HG03378 (cell line): ENCODE results near the gene MAZ.

Experiments
- ATAC-seq: cut with Tn5 transposase; IDR thresholded peaks from one replicate; pipeline ENCODE4 v1.9.1; 2021; ENCODE audit warnings: mild to moderate bottlenecking, moderate library complexity; ENCODE audit not compliant: unreplicated experiment

The MAZ gene

DNA sequence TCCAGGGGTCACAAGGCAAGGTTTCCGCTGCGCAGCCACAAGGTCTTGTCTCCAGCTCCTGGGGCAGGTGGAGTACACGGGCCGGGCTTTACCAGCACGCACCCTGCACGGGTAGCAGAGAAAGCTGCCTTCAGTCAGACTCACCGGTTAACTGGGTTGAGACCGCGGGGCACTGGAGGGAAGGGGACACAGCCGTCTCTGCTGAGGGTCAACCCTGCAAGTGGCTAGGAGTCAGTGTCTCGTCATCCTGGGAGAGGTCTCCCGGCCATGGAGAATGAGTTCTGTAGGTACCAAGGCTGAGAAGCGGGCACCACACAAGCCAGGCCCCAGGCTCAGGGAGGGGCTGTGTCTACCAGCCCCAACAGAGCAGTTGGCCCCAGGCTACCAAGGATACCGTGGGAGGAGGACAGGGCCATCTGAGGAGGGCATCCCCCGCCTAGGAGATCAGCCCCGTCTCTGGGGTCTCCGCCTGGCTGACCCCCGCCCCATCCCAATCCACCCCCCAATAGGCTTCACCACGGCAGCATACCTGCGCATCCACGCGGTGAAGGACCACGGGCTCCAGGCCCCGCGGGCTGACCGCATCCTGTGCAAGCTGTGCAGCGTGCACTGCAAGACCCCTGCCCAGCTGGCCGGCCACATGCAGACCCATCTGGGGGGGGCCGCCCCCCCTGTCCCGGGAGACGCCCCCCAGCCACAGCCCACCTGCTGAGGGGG, 2.9 kb downstream of the MAZ start:
- no peak for ATAC-seq

- no peak for ATAC-seq
Measured at GRCh38 chr16:29809850-29810698, 3.7 kb downstream of the MAZ start.

DNA sequence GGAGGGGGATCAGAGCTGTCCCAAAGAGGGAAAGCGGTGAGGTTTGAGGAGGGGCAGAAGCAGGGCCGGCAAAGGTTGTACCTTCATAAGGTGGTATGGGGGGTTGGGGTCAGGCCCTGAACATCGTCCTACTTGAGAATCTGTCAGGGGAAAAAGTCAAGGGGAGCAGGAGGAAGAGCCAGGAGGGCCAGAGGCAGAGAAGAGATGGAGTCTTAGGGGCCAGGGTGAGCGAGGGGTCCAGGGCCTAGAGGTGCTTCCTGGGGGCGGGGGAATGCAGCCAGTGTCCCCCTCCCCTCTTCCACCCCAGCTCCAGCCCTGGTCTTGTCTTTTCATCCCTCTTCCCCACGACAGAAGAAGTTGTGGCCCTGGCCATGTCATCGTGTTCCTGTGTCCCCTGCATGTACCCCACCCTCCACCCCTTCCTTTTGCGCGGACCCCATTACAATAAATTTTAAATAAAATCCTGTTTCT, 4.4 kb downstream of the MAZ start:
- ATAC-seq: no peak

GRCh38 chr16:29811170-29811895, 5.0 kb downstream of the MAZ start:
- no peak for ATAC-seq

DNA sequence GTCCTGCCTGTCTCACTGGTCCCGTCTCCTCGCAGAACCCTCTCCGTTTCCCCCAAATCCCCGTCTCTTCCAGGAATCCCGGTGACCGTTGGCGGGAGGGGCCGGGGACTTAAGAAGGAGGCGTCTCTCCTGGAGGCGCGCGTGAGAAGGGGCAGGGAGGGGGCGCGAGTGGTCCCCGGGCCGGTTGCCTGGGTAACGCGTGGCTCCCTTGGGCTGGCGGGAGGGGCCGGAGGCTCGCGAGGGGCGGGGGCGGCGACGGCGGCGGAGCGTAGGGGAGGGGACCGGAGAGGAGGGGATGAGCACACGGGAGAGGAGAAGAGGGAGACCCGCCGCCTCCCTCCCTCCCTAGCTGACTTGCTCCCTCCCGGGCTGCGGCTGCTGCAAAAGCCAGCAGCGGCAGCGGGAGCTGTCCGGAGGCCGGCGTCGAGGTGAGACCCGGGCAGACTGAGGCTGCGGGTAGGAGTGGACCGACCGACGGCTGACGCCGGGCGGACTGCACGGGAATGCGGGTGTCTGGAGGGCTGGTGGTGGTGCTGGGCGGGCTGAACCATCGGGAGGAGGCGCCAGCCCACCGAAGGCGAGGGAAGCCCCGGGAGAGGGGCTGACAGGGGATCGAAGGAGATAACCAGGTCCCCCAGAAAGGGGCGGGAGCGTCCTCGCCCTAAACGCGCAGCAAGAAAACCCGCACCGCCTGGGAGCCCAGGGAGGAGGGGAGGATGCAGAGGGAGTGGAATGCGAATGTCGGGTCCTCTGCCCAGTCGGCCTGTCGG, 5.8 kb downstream of the MAZ start, which contains the start of gene PRRT2:
TSS of gene PRRT2 (plus strand) at position 298 of the 770 bp plus-strand sequence. CDS start 862 bp downstream, outside the sequence.
- ATAC-seq: no peak

DNA sequence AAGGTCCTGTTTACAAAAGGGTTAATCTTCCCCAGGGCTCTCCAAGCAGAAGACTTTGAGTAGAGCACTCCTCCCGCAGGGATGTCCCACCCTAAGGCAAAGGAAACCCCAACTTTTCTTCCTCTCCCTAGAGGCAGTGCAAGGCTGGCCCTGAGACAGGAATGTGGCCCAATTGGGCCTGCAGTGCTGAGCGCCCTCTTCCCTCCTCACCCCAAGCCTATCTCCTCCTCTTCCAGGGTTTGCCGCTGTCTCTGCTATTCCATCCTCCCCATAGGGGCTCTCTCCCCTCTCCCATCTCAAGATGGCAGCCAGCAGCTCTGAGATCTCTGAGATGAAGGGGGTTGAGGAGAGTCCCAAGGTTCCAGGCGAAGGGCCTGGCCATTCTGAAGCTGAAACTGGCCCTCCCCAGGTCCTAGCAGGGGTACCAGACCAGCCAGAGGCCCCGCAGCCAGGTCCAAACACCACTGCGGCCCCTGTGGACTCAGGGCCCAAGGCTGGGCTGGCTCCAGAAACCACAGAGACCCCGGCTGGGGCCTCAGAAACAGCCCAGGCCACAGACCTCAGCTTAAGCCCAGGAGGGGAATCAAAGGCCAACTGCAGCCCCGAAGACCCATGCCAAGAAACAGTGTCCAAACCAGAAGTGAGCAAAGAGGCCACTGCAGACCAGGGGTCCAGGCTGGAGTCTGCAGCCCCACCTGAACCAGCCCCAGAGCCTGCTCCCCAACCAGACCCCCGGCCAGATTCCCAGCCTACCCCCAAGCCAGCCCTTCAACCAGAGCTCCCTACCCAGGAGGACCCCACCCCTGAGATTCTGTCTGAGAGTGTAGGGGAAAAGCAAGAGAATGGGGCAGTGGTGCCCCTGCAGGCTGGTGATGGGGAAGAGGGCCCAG, 6.7 kb downstream of the MAZ start:
- ATAC-seq: no peak

- ATAC-seq: no peak
Measured at GRCh38 chr16:29813644-29814562, 7.6 kb downstream of the MAZ start.

GRCh38 chr16:29814592-29814991, 8.3 kb downstream of the MAZ start:
- ATAC-seq: no peak

GRCh38 chr16:29815032-29815721, 8.8 kb downstream of the MAZ start:
- ATAC-seq: no peak

DNA sequence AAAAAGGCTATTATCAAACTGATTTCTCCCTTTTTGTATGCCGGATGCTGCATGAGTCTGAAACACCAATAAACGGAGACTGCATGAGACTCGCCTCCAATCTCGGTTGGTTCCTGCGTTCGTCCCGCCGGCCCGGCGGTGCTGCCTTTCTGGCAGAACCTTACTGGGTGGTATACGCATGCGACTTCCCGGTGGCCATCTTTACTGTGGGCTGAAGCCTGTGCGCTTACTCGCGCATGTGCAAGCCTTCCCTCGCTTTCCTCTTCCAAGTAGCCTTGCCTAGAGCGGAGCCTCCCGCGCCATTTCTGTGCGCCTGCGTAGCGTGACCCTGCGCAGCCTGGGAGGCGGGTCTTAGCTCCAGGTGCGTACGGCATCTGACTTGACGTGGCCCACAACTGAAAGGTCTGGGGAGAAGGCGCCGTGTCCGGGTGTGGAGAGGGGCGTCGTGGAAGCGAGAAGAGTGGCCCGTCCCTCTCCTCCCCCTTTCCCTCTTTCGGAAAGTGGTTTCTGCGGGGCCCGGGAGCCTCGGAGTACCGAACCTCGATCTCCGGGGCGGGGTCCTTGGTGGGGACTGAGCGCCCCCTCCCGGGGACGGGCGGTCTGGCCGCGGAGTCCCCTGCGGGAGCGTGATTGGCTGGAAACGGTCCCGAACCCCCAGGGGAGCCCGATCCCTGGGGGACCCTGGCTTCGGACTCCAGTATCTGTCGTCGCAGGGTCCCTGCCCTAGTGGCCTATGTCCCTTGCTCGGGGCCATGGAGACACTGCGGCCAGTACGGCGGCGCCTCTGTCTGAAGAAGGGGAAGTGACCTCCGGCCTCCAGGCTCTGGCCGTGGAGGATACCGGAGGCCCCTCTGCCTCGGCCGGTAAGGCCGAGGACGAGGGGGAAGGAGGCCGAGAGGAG, 9.7 kb downstream of the MAZ start, which contains the start of gene PAGR1:
TSS of gene PAGR1 (plus strand) at position 360 of the 901 bp plus-strand sequence. CDS start at position 734, 374 bp downstream.
- peak; percentile 71 for ATAC-seq

GRCh38 chr16:29816694-29817441, 10.5 kb downstream of the MAZ start:
- no peak for ATAC-seq

GRCh38 chr16:29818082-29818481, 11.8 kb downstream of the MAZ start:
- ATAC-seq: no peak

DNA sequence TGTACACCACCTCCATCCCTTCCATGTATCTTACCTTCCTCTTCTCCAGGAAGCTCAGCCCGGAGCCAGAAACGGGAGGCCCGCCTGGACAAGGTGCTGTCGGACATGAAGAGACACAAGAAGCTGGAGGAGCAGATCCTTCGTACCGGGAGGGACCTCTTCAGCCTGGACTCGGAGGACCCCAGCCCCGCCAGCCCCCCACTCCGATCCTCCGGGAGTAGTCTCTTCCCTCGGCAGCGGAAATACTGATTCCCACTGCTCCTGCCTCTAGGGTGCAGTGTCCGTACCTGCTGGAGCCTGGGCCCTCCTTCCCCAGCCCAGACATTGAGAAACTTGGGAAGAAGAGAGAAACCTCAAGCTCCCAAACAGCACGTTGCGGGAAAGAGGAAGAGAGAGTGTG, 13.2 kb downstream of the MAZ start:
- no peak for ATAC-seq

GRCh38 chr16:29820271-29820701, 14.0 kb downstream of the MAZ start, which contains the start of gene MVP:
TSS of gene MVP (plus strand) at chr16:29820462. CDS start at chr16:29830550, 10,088 bp downstream.
- no peak for ATAC-seq

GRCh38 chr16:29820730-29821642, 14.7 kb downstream of the MAZ start:
- ATAC-seq: peak; percentile 34
